K562 (cell line): ENCODE measurements around the gene TTLL3. TPM values are rescaled to one million over a fixed set of nuclear protein-coding genes. Genes with fewer than 3 reads are reported as not detected.
A peak's percentile ranks its signal among the peaks of the same experiment; 100 is the strongest.

ENCODE experiments used
- HDAC1 ChIP-seq, 2 experiments: fragments of 450-650 bp; IDR thresholded peaks; 2 replicates each; pipeline ENCODE4 v1.6.1; 2016 to 2017; ENCODE audit warnings: inconsistent platforms in 1 of 2, mild to moderate bottlenecking in 1 of 2, moderate library complexity in 1 of 2
- HDGF ChIP-seq: fragments of 450-650 bp; IDR thresholded peaks from 2 replicates; pipeline ENCODE4 v1.6.1; 2016
- MLLT1 ChIP-seq, 2 experiments: fragments of 450-650 bp; IDR thresholded peaks; 2 replicates each; pipeline ENCODE4 v1.6.1; 2016
- MTF1 ChIP-seq: fragments of 250-450 bp; sonication (Bioruptor Pico); IDR thresholded peaks from 2 replicates; pipeline ENCODE4 v1.9.0; 2021; ENCODE audit warnings: moderate library complexity, mild to moderate bottlenecking, inconsistent platforms, borderline replicate concordance
- POLR3A ChIP-seq: IDR thresholded peaks from 2 replicates; pipeline ENCODE4 v1.6.1; 2011; ENCODE audit warnings: borderline replicate concordance, mild to moderate bottlenecking, moderate library complexity; ENCODE audit not compliant: insufficient read length, insufficient read depth; ENCODE audit errors: extremely low read depth
- PTTG1 ChIP-seq: fragments of 450-650 bp; IDR thresholded peaks from 2 replicates; pipeline ENCODE4 v1.6.1; 2016; ENCODE audit warnings: low read depth, mild to moderate bottlenecking, missing genetic modification characterization, missing compliant biosample characterization
- RERE ChIP-seq: sonication (generic); formaldehyde crosslinking; IDR thresholded peaks from 2 replicates; pipeline ENCODE4 v1.8.0; 2023; ENCODE audit warnings: missing genetic modification reagents, mild to moderate bottlenecking, borderline replicate concordance
- STAT6 ChIP-seq: sonication (generic); formaldehyde crosslinking; IDR thresholded peaks from 2 replicates; pipeline ENCODE4 v1.8.1; 2023; ENCODE audit warnings: mild to moderate bottlenecking, missing genetic modification reagents
- ZBTB33 ChIP-seq: sonication (generic); formaldehyde crosslinking; IDR thresholded peaks from 2 replicates; pipeline ENCODE4 v1.8.1; 2023; ENCODE audit warnings: mild to moderate bottlenecking, missing genetic modification reagents
- ZNF740 ChIP-seq, 3 experiments: fragments of 200-800 bp in 1 of 3; sonication (Bioruptor generic) in 1 of 3; sonication (generic) in 1 of 3; formaldehyde crosslinking in 1 of 3; IDR thresholded peaks; 2 replicates each; pipeline versions ENCODE4 v1.6.1 to v1.8.0; 2016 to 2022; ENCODE audit warnings: mild to moderate bottlenecking in 2 of 3, missing compliant biosample characterization in 2 of 3, missing genetic modification characterization in 2 of 3, missing genetic modification reagents in 1 of 3
- polyA plus RNA-seq, 8 experiments: library from polyadenylated mRNA; depleted of rRNA in 4 of 8; stranded (reverse) in 5 of 8; unstranded in 3 of 8; fragments of >200 nt; fragmentation: Nextera tagmentation in 2 of 8; fragmentation: Illumina TruSeq in 1 of 8; extraction: Ambion mirVana in 2 of 8; extraction: Trizol in 1 of 8; gene quantifications; 2 replicates each; pipeline versions ENCODE4 v1.2.1 to v1.2.3, GENCODE V29; 2011 to 2014; ENCODE audit warnings: inconsistent platforms in 1 of 8, missing spikeins in 1 of 8
- total RNA-seq, 7 experiments: library from RNA; depleted of rRNA in 6 of 7; stranded (reverse); fragments of >200 nt in 6 of 7; fragmentation: Illumina TruSeq in 2 of 7; extraction: Trizol in 2 of 7; gene quantifications; 2 replicates each; pipeline versions ENCODE4 v1.2.1 to v1.2.3, GENCODE V29; 2011 to 2021; ENCODE audit warnings: low replicate concordance in 1 of 7

TTLL3 gene
- total and polyA plus RNA-seq, 9 of the 15 experiments (the other 6 are each of a cell fraction or from before 2014, with no cell fraction given): 8.9 to 106 (median 33.2) TPM

GRCh38 chr3:9769426-9770275 lies 40.4 kb upstream of the TTLL3 start, which contains the start of gene CAMK1 (continued):
- no peak for TF ChIP-seq RERE (CRISPR knock-in tag)
- no peak for TF ChIP-seq POLR3A
- TF ChIP-seq MTF1 (CRISPR knock-in tag): no peak
- TF ChIP-seq ZBTB33: peak; percentile 65
- no peak for TF ChIP-seq HDGF
- no peak for TF ChIP-seq HDAC1 (IDR thresholded peaks at IDR 0.05)
- TF ChIP-seq ZNF740 (CRISPR knock-in tag; IDR thresholded peaks at IDR 0.05): no peak
- TF ChIP-seq ZNF740 (tag; IDR thresholded peaks at IDR 0.05): 0 out of 4 replicates have a peak, but pooled peaks of 1 of the 2 experiments have one; percentile 42
- TF ChIP-seq MLLT1 (IDR thresholded peaks at IDR 0.05): no peak
- TF ChIP-seq PTTG1 (tag): no peak
- TF ChIP-seq STAT6 (CRISPR knock-in tag): no peak
